ENCODE measurements around the gene REV1. TPM values are rescaled to one million over a fixed set of nuclear protein-coding genes. Genes with fewer than 3 reads are reported as not detected.

The REV1 gene
- total RNA-seq, 2 donors from 2014 or later = 33.1 to 40.1 TPM

Other genes starting within 250 kb of the REV1 start
- not detected for gene LYG2, start 234.4 kb downstream of the REV1 start, total RNA-seq
- gene LYG1, start 188.8 kb downstream of the REV1 start, total RNA-seq = 1 to 10 TPM in 1 of 2 donors, under 1 TPM in 1; 0.58 to 1.3 TPM
- gene TXNDC9, start 153.7 kb downstream of the REV1 start, total RNA-seq = 10 to 100 TPM; 18.6 to 26.8 TPM
- gene EIF5B, start 152.6 kb downstream of the REV1 start, total RNA-seq = 10 to 100 TPM; 54.1 to 77.8 TPM

All from activated T-helper 17 cell treated with anti-CD3 and anti-CD28 coated beads, Interleukin-2, amount 50 U/mL, for 72 hours (primary cell).